Endometrium (tissue), 2 donors: ENCODE measurements around the gene ZNF417.
"Not testable (repeated sequence)": the region's sequence is repeated elsewhere in the genome, so short reads cannot be mapped to it uniquely, and the experiment has no call there.

Source experiments
- FAIRE-seq: peaks from 2 replicates; lab custom pipeline; 2012; peaks lifted over from hg19 to GRCh38; lab: Jason Lieb, UNC
- donor health status: control.
- donor health status: control.

Gene ZNF417

GRCh38 chr19:57916168-57916995 is at the start of gene ZNF417:
TSS of gene ZNF417 (minus strand) at chr19:57916592. CDS start at chr19:57916411, 181 bp downstream.
- FAIRE-seq = peak; percentile 96

- no peak for FAIRE-seq
Measured at GRCh38 chr19:57964761-57965160, 48.4 kb upstream of the ZNF417 start.

GRCh38 chr19:57961785-57962184 is 45.4 kb upstream of the ZNF417 start:
- FAIRE-seq = no peak

- no peak for FAIRE-seq
Measured at GRCh38 chr19:57954996-57955395, 38.6 kb upstream of the ZNF417 start.

- FAIRE-seq = no peak
Measured at GRCh38 chr19:57949702-57950101, 33.3 kb upstream of the ZNF417 start.

- no peak for FAIRE-seq
Measured at GRCh38 chr19:57949296-57949695, 32.9 kb upstream of the ZNF417 start.

- peak; percentile 96 for FAIRE-seq
Measured at GRCh38 chr19:57947419-57948134, 31.2 kb upstream of the ZNF417 start, which contains the start of gene ZNF256. TSS of gene ZNF256 (minus strand) at chr19:57947706. CDS start at chr19:57947474, 232 bp downstream.

- FAIRE-seq = no peak
Measured at GRCh38 chr19:57947088-57947418, 30.7 kb upstream of the ZNF417 start.

- FAIRE-seq = no peak
Measured at GRCh38 chr19:57946316-57946715, 29.9 kb upstream of the ZNF417 start.

- FAIRE-seq = no peak
Measured at GRCh38 chr19:57941593-57941992, 25.2 kb upstream of the ZNF417 start.

GRCh38 chr19:57935731-57936130 is 19.3 kb upstream of the ZNF417 start:
- FAIRE-seq = no peak

GRCh38 chr19:57934820-57935665 is 18.7 kb upstream of the ZNF417 start, which contains the start of gene ZNF418:
TSS of gene ZNF418 (minus strand) at chr19:57935402. CDS start at chr19:57933822, 1,580 bp downstream.
- FAIRE-seq = no peak

- no peak for FAIRE-seq
Measured at GRCh38 chr19:57927587-57927986, 11.2 kb upstream of the ZNF417 start.

- no peak for FAIRE-seq
Measured at GRCh38 chr19:57914531-57914930, 1.9 kb downstream of the ZNF417 start.

GRCh38 chr19:57907394-57907793 is 9.0 kb downstream of the ZNF417 start:
- no peak for FAIRE-seq

GRCh38 chr19:57905258-57905657 is 11.1 kb downstream of the ZNF417 start:
- no peak for FAIRE-seq

GRCh38 chr19:57903618-57904184 is 12.7 kb downstream of the ZNF417 start:
- FAIRE-seq = no peak

- no peak for FAIRE-seq
Measured at GRCh38 chr19:57900311-57900710, 16.1 kb downstream of the ZNF417 start.

- not testable (repeated sequence) for FAIRE-seq
Measured at GRCh38 chr19:57890706-57891105, 25.7 kb downstream of the ZNF417 start.

GRCh38 chr19:57888560-57889231 is 27.7 kb downstream of the ZNF417 start, which contains the start of gene ZNF814:
TSS of gene ZNF814 (minus strand) at chr19:57889037. CDS start at chr19:57888802, 235 bp downstream.
- no peak for FAIRE-seq

- FAIRE-seq = no peak
Measured at GRCh38 chr19:57888107-57888559, 28.3 kb downstream of the ZNF417 start.
